Brain microvascular endothelial cell (primary cell): ENCODE results near the gene MCEE.
"Not testable (repeated sequence)": the region's sequence is repeated elsewhere in the genome, so short reads cannot be mapped to it uniquely, and the experiment has no call there.

Experiments
- DNase-seq: peaks from one replicate; pipeline ENCODE4 v3.0.0-alpha.2; 2020
- H3K27ac ChIP-seq: fragments of 250-450 bp; sonication (Bioruptor Pico); 2 replicates; pipeline ENCODE4 v1.5.1; 2020; ENCODE audit warnings: mild to moderate bottlenecking, moderate library complexity
- H3K27me3 ChIP-seq: fragments of 250-450 bp; sonication (Bioruptor Pico); replicated peaks from 2 replicates; pipeline ENCODE4 v1.5.1; 2020; ENCODE audit warnings: mild to moderate bottlenecking
- H3K36me3 ChIP-seq: fragments of 250-450 bp; sonication (Bioruptor Pico); replicated peaks from 2 replicates; pipeline ENCODE4 v1.5.1; 2020; ENCODE audit warnings: mild to moderate bottlenecking
- H3K4me3 ChIP-seq: 2 replicates; pipeline ENCODE4 v1.5.1; 2011; ENCODE audit warnings: low read depth, mild to moderate bottlenecking, control low read depth, low read length, moderate library complexity
- CTCF ChIP-seq: IDR thresholded peaks from 2 replicates; pipeline ENCODE4 v1.5.1; 2011; ENCODE audit warnings: low read depth, mild to moderate bottlenecking, moderate library complexity, low read length, control low read depth, inconsistent platforms; ENCODE audit errors: missing control alignments
- in situ Hi-C: cut with HindIII; loops from 2 replicates; pipeline ENCODE4 v1.10.0; 2017; ENCODE audit warnings: low sequenced_read_pairs, low pct_ligation_motif_present

The MCEE gene

GRCh38 chr2:71103809-71104208 lies 26.2 kb downstream of the MCEE start:
- DNase-seq, result no peak
- in situ Hi-C loops, result no loop called here

GRCh38 chr2:71102981-71103681 lies 26.9 kb downstream of the MCEE start:
- in situ Hi-C loops, result no loop called here
- H3K36me3 ChIP-seq, result no peaks in the 10 kb centered on the region
- H3K27me3 ChIP-seq, result no peaks in the 10 kb centered on the region
- TF ChIP-seq CTCF, result no peak
- H3K4me3 ChIP-seq, result no peak overlapping the region
- no peak for DNase-seq
- H3K27ac ChIP-seq, result no peak overlapping the region

More at GRCh38 chr2:71103809-71104208, 26.2 kb downstream of the MCEE start:
- Histone ChIP-seq H3K27ac (no peak overlapping the region), H3K27me3 (no peaks in the 10 kb centered on the region), H3K36me3 (peaks cover 2% of the 10 kb centered on the region), H3K4me3 (no peak overlapping the region)
- no peak for TF ChIP-seq CTCF

- no peaks in the 10 kb centered on the region for H3K27me3 ChIP-seq
- no peak overlapping the region for H3K4me3 ChIP-seq
- DNase-seq, result peak; percentile 74
- TF ChIP-seq CTCF, result no peak
- in situ Hi-C loops, result no loop called here
- no peaks in the 10 kb centered on the region for H3K36me3 ChIP-seq
- peak overlapping the region; percentile 39 for H3K27ac ChIP-seq
Observed at GRCh38 chr2:71101656-71102055, 28.4 kb downstream of the MCEE start.

GRCh38 chr2:71100195-71100964 lies 29.6 kb downstream of the MCEE start:
- no peak overlapping the region for H3K27ac ChIP-seq
- peak; percentile 92 for TF ChIP-seq CTCF
- in situ Hi-C loops, result no loop called here
- peak; percentile 75 for DNase-seq
- no peaks in the 10 kb centered on the region for H3K27me3 ChIP-seq
- no peak overlapping the region for H3K4me3 ChIP-seq
- no peaks in the 10 kb centered on the region for H3K36me3 ChIP-seq

GRCh38 chr2:71092491-71093260 lies 37.4 kb downstream of the MCEE start:
- H3K27me3 ChIP-seq, DNase-seq, H3K27ac ChIP-seq, H3K4me3 ChIP-seq, in situ Hi-C loops, H3K36me3 ChIP-seq: not testable (repeated sequence)

- H3K27ac ChIP-seq, H3K27me3 ChIP-seq, H3K4me3 ChIP-seq, H3K36me3 ChIP-seq, DNase-seq, in situ Hi-C loops: not testable (repeated sequence)
Observed at GRCh38 chr2:71091808-71092207, 38.2 kb downstream of the MCEE start.

GRCh38 chr2:71089475-71089874 lies 40.6 kb downstream of the MCEE start:
- H3K27ac ChIP-seq, in situ Hi-C loops, H3K4me3 ChIP-seq, H3K36me3 ChIP-seq, DNase-seq, H3K27me3 ChIP-seq: not testable (repeated sequence)

GRCh38 chr2:71085325-71086003 lies 44.6 kb downstream of the MCEE start:
- H3K27me3 ChIP-seq, DNase-seq, H3K4me3 ChIP-seq, in situ Hi-C loops, H3K36me3 ChIP-seq, H3K27ac ChIP-seq: not testable (repeated sequence)

GRCh38 chr2:71083752-71084312 lies 46.2 kb downstream of the MCEE start:
- in situ Hi-C loops, H3K27me3 ChIP-seq, DNase-seq, H3K27ac ChIP-seq, H3K4me3 ChIP-seq, H3K36me3 ChIP-seq: not testable (repeated sequence)
